HFFc6 (cell line): ENCODE measurements around the gene TMEM232. TPM values are rescaled to one million over a fixed set of nuclear protein-coding genes. Genes with fewer than 3 reads are reported as not detected.

Experiments used
- DNase-seq: peaks from one replicate; pipeline ENCODE4 v3.0.0-alpha.2; 2018
- H3K27ac Mint-ChIP-seq: 2 replicates; pipeline ENCODE4 v1.8.0; 2020; ENCODE audit warnings: mild to moderate bottlenecking, mixed read lengths
- H3K27me3 Mint-ChIP-seq: 2 replicates; pipeline ENCODE4 v1.8.0; 2021; ENCODE audit warnings: mild to moderate bottlenecking, moderate library complexity, mixed read lengths; ENCODE audit not compliant: insufficient read depth
- H3K36me3 Mint-ChIP-seq: 2 replicates; pipeline ENCODE4 v1.8.0; 2021; ENCODE audit warnings: low read depth, mixed read lengths
- H3K4me1 Mint-ChIP-seq: 2 replicates; pipeline ENCODE4 v1.8.0; 2020; ENCODE audit warnings: low read depth, mixed read lengths
- H3K4me3 Mint-ChIP-seq: 2 replicates; pipeline ENCODE4 v1.8.0; 2020; ENCODE audit warnings: mild to moderate bottlenecking, moderate library complexity, mixed read lengths
- H3K9me3 Mint-ChIP-seq: 2 replicates; pipeline ENCODE4 v1.8.0; 2020; ENCODE audit warnings: mild to moderate bottlenecking, mixed read lengths
- CTCF ChIP-seq: fragments of 200-600 bp; sonication (generic); IDR thresholded peaks from 2 replicates; pipeline ENCODE4 v1.5.0; 2021; ENCODE audit warnings: antibody characterized with exemption, mild to moderate bottlenecking
- total RNA-seq, 6 experiments: library from RNA; stranded (reverse); fragmentation: NEBNext Ultra II Directional; extraction: Animal tissue kit (Norgen Biotek cat#: 25700); gene quantifications; 2 replicates in 1 of 6; 3 replicates in 5 of 6; pipeline ENCODE4 v1.2.3, GENCODE V29; 2021

Gene TMEM232
- total RNA-seq, 6 experiments from 2014 or later, result 0.36 to 1.3 (median 1.0) TPM

- no peak overlapping the region for H3K4me3 Mint-ChIP-seq
- no peak for DNase-seq
- no peak overlapping the region for H3K27ac Mint-ChIP-seq
- no peak for TF ChIP-seq CTCF
- H3K9me3 Mint-ChIP-seq, result peaks cover 23% of the 10 kb centered on the region
- H3K4me1 Mint-ChIP-seq, result no peaks in the 10 kb centered on the region
- H3K27me3 Mint-ChIP-seq, result no peaks in the 10 kb centered on the region
- H3K36me3 Mint-ChIP-seq, result no peaks in the 10 kb centered on the region
Observed at GRCh38 chr5:110549301-110549700, 177.2 kb downstream of the TMEM232 start.

GRCh38 chr5:110548171-110548570 lies 178.3 kb downstream of the TMEM232 start:
- H3K36me3 Mint-ChIP-seq, result no peaks in the 10 kb centered on the region
- no peaks in the 10 kb centered on the region for H3K4me1 Mint-ChIP-seq
- no peak for DNase-seq
- TF ChIP-seq CTCF, result no peak
- H3K4me3 Mint-ChIP-seq, result no peak overlapping the region
- H3K27me3 Mint-ChIP-seq, result no peaks in the 10 kb centered on the region
- H3K9me3 Mint-ChIP-seq, result peaks cover 12% of the 10 kb centered on the region
- H3K27ac Mint-ChIP-seq, result no peak overlapping the region

GRCh38 chr5:110547495-110547894 lies 179.0 kb downstream of the TMEM232 start:
- Mint-ChIP-seq H3K9me3 (peaks cover 12% of the 10 kb centered on the region), H3K36me3 (no peaks in the 10 kb centered on the region), H3K27me3 (no peaks in the 10 kb centered on the region), H3K27ac (no peak overlapping the region), H3K4me1 (no peaks in the 10 kb centered on the region), H3K4me3 (no peak overlapping the region)
- TF ChIP-seq CTCF, result no peak
- no peak for DNase-seq

GRCh38 chr5:110545716-110546115 lies 180.8 kb downstream of the TMEM232 start:
- DNase-seq, result no peak
- H3K27me3 Mint-ChIP-seq, result no peaks in the 10 kb centered on the region
- no peak overlapping the region for H3K4me3 Mint-ChIP-seq
- no peaks in the 10 kb centered on the region for H3K36me3 Mint-ChIP-seq
- H3K27ac Mint-ChIP-seq, result no peak overlapping the region
- peaks cover 12% of the 10 kb centered on the region for H3K9me3 Mint-ChIP-seq
- no peak for TF ChIP-seq CTCF
- no peaks in the 10 kb centered on the region for H3K4me1 Mint-ChIP-seq

GRCh38 chr5:110544603-110545002 lies 181.9 kb downstream of the TMEM232 start:
- Mint-ChIP-seq H3K9me3 (peaks cover 10% of the 10 kb centered on the region), H3K27me3 (no peaks in the 10 kb centered on the region), H3K4me3 (no peak overlapping the region), H3K36me3 (no peaks in the 10 kb centered on the region), H3K27ac (no peak overlapping the region), H3K4me1 (no peaks in the 10 kb centered on the region)
- no peak for DNase-seq
- TF ChIP-seq CTCF, result no peak

GRCh38 chr5:110542949-110543348 lies 183.5 kb downstream of the TMEM232 start:
- DNase-seq, result no peak
- no peak overlapping the region for H3K27ac Mint-ChIP-seq
- no peak for TF ChIP-seq CTCF
- no peak overlapping the region; the same call in 1 of the 2 replicates for H3K4me3 Mint-ChIP-seq
- no peaks in the 10 kb centered on the region for H3K27me3 Mint-ChIP-seq
- no peaks in the 10 kb centered on the region for H3K36me3 Mint-ChIP-seq
- H3K4me1 Mint-ChIP-seq, result no peaks in the 10 kb centered on the region
- H3K9me3 Mint-ChIP-seq, result peaks cover 3% of the 10 kb centered on the region
